Subcutaneous adipose tissue (tissue), 4 donors: Measurements from ENCODE around the gene GALM. TPM values are rescaled to one million over a fixed set of nuclear protein-coding genes. Genes with fewer than 3 reads are reported as not detected.

ENCODE experiments used
- CTCF ChIP-seq: fragments of 450-650 bp; IDR thresholded peaks from one replicate; pipeline ENCODE4 v1.5.1; 2016; ENCODE audit warnings: low read depth, mild to moderate bottlenecking, control low read depth, antibody characterized with exemption, moderate library complexity
- total RNA-seq, 4 donors: library from RNA; depleted of rRNA; stranded (reverse); fragments of >200 nt; gene quantifications; one replicate each; pipeline ENCODE4 v1.1.0, GENCODE V29; 2016

GALM gene
- total RNA-seq, 4 donors from 2014 or later, result 8.5 to 62.9 (median 36.3) TPM

GRCh38 chr2:38720613-38721241 is 54.8 kb downstream of the GALM start:
- no peak for TF ChIP-seq CTCF

DNA sequence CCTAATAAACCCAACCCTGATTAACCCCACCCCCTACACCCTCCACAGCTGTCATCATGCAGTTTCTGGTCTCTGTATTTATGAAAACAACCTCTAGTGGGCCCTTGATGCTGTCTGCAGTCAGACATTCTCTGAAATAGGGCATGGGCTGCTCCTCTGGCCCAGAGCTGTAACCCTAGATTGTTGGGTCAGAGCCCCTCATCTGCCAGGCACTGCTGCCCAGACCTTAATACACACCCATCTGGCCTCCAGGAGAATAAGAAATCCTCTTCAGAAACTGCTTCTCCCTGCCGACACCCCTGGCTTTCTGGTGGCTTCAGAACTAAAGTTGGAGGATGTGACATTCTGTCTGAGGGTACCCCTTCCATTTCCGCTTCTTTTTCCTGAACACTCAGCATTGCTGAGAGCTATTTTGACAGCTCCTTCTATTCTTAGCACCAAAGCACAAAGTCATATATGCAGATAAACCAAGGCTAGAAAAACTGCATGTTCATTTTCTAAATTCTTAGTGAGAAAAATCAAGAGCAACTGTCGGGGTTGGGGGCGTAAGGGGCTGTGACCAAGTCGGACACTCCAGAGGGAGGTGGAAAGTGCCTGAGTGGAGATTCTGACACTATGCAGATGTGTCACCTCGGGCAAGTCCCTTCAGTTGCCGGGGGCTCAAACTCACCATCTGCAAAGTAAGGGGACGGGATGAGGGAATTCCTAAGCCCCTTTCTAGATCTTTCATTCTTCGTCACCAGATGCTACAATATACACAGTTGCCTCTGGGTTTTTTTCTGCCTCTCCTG is 56.6 kb downstream of the GALM start:
- no peak for TF ChIP-seq CTCF

DNA sequence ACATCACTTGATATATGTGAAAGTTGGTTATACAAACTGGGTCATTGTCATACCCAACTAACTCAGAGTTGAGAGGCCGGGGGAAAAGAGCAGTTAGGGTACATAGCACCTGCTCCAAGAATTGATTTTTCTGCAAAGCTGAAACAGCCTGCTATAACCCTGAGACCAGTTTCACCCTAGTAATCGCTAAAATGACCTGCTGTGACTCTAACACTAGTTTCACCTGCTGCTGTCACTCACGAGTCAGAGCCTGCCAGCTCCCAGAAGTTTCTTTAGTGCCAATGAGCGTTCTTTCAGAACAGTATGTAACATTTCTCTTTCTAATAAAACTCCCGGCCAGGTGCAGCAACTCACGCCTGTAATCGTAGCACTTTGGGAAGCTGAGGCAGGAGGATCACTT is 57.3 kb downstream of the GALM start:
- TF ChIP-seq CTCF, result no peak

DNA sequence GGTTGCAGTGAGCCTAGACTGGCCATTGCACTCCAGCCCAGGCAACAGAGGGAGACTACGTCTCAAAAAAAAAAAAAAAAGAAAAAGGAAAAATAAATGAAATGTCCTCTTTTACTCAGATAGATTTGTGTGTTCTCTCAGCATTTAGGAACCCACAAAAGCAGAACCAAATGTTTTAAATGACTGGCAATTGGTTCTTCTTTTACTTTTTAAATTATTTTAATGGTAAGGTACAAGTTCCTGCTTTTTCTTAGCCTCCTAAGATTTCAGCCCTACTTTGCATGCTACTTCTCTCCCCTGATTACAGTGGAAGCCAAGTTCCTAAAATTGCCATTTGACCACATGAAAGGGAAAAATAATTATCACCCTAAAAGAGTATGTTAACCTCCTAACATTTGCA is 61.7 kb downstream of the GALM start:
- no peak for TF ChIP-seq CTCF

DNA sequence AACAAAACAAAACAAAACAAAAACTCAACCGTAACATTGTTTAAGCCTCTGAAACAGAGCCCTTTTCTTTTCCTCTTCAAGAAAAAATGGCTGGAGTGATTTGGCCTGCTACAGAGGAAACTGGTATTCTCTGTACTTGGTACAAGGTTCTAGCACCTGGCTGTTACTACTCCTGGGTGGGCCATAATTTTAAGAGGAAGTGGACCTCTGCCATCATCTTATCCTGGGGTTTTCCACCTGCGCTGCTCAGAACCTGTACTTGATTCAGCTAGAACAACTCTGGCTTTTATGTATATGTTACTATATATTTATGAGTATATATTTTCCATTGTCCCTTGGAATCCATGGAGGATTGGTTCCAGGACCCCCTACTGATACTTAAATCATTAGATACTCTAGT is 62.8 kb downstream of the GALM start:
- TF ChIP-seq CTCF, result no peak

- TF ChIP-seq CTCF, result no peak
Measured at GRCh38 chr2:38731090-38731489, 65.2 kb downstream of the GALM start.

- TF ChIP-seq CTCF, result no peak
Measured at GRCh38 chr2:38731684-38732221, 65.8 kb downstream of the GALM start.
